IMR-90 (cell line): ENCODE results near the gene RIPOR3. TPM values are rescaled to one million over a fixed set of nuclear protein-coding genes. Genes with fewer than 3 reads are reported as not detected.

ENCODE experiments used
- ATAC-seq: fragments of 200-7000 bp; cut with Tn5 transposase; 2 replicates; pipeline ENCODE4 v1.9.1; 2020; ENCODE audit warnings: low read depth, mild to moderate bottlenecking, moderate library complexity
- BruUV-seq: library from RNA; stranded (reverse); fragments of 400-500 nt; replicated peaks from 2 replicates; lab custom pipeline; 2021; lab: Mats Ljungman, UMichigan
- CTCF ChIA-PET: fragments of 300-600 bp; formaldehyde crosslinking; extraction: SDS; loops from one replicate; lab custom pipeline; 2021; ENCODE audit warnings: antibody characterized with exemption; lab: Yijun Ruan, JAX
- POLR2A ChIA-PET: fragments of 300-600 bp; sonication (Branson Sonifier 250); formaldehyde crosslinking; loops from one replicate; lab custom pipeline; 2022; ENCODE audit warnings: antibody characterized with exemption; ENCODE audit not compliant: unreplicated experiment; lab: Charles Lee
- DNase-seq: peaks from one replicate; pipeline ENCODE4 v3.0.0; 2013
- H2AFZ ChIP-seq: replicated peaks from 2 replicates; pipeline ENCODE3; 2013; ENCODE audit warnings: low read length, mild to moderate bottlenecking; ENCODE audit not compliant: poor library complexity
- H2AK5ac ChIP-seq: 2 replicates; pipeline ENCODE4 v1.6.1; 2013; ENCODE audit warnings: low read depth, low read length, inconsistent platforms
- H2AK9ac ChIP-seq: replicated peaks from 2 replicates; pipeline ENCODE3; 2013; ENCODE audit warnings: mild to moderate bottlenecking, low read depth, low read length, moderate library complexity; ENCODE audit not compliant: poor library complexity
- H2BK120ac ChIP-seq: 2 replicates; pipeline ENCODE4 v1.6.1; 2013; ENCODE audit warnings: low read depth, low read length, inconsistent platforms
- H2BK15ac ChIP-seq: 3 replicates; pipeline ENCODE4 v1.6.1; 2013; ENCODE audit warnings: low read depth, low read length, inconsistent platforms
- H2BK20ac ChIP-seq: 2 replicates; pipeline ENCODE4 v1.6.1; 2013; ENCODE audit warnings: low read depth, mild to moderate bottlenecking, inconsistent platforms, low read length, moderate library complexity
- H2BK5ac ChIP-seq: 2 replicates; pipeline ENCODE4 v1.6.1; 2013; ENCODE audit warnings: mild to moderate bottlenecking, low read depth, low read length, inconsistent platforms; ENCODE audit not compliant: poor library complexity, severe bottlenecking
- H3K14ac ChIP-seq: replicated peaks from 2 replicates; pipeline ENCODE4 v1.6.1; 2013; ENCODE audit warnings: low read depth, low read length, inconsistent platforms
- H3K18ac ChIP-seq: 2 replicates; pipeline ENCODE4 v1.6.1; 2013; ENCODE audit warnings: low read depth, low read length, control low read depth
- H3K23ac ChIP-seq: 2 replicates; pipeline ENCODE4 v1.6.1; 2013; ENCODE audit warnings: low read depth, low read length, inconsistent platforms
- H3K27ac ChIP-seq: 2 replicates; pipeline ENCODE4 v1.5.1; 2013; ENCODE audit warnings: mild to moderate bottlenecking, control low read depth, low read length; ENCODE audit not compliant: insufficient read depth
- H3K27me3 ChIP-seq: 2 replicates; pipeline ENCODE4 v1.6.1; 2013; ENCODE audit warnings: low read length; ENCODE audit not compliant: control insufficient read depth, insufficient read depth
- H3K36me3 ChIP-seq: 2 replicates; pipeline ENCODE4 v1.6.1; 2013; ENCODE audit warnings: low read length, mixed read lengths; ENCODE audit not compliant: control insufficient read depth, insufficient read depth
- H3K4ac ChIP-seq: 2 replicates; pipeline ENCODE4 v1.6.1; 2013; ENCODE audit warnings: low read depth, low read length, inconsistent platforms
- H3K4me1 ChIP-seq: 2 replicates; pipeline ENCODE4 v1.6.1; 2013; ENCODE audit warnings: low read length, mixed read lengths; ENCODE audit not compliant: control insufficient read depth, insufficient read depth
- H3K4me2 ChIP-seq: 2 replicates; pipeline ENCODE4 v1.6.1; 2013; ENCODE audit warnings: low read depth, mild to moderate bottlenecking, control low read depth, low read length, moderate library complexity
- H3K4me3 ChIP-seq: 2 replicates; pipeline ENCODE4 v1.5.1; 2013; ENCODE audit warnings: low read depth, mild to moderate bottlenecking, control low read depth, low read length, moderate library complexity; ENCODE audit not compliant: insufficient read depth
- H3K56ac ChIP-seq: 2 replicates; pipeline ENCODE4 v1.6.1; 2013; ENCODE audit warnings: low read length, inconsistent platforms; ENCODE audit not compliant: insufficient read depth; ENCODE audit errors: extremely low read depth
- H3K79me1 ChIP-seq, 2 experiments: 2 replicates each; pipeline ENCODE4 v1.6.1; 2013; ENCODE audit warnings: low read length in 2 of 2, inconsistent platforms in 1 of 2, low read depth in 1 of 2
- H3K9ac ChIP-seq: 2 replicates; pipeline ENCODE4 v1.6.1; 2013; ENCODE audit warnings: low read depth, low read length, control low read depth
- H3K9me1 ChIP-seq: 2 replicates; pipeline ENCODE4 v1.6.1; 2013; ENCODE audit warnings: low read length, inconsistent platforms; ENCODE audit not compliant: insufficient read depth
- H3K9me3 ChIP-seq: 2 replicates; pipeline ENCODE4 v1.6.1; 2013; ENCODE audit warnings: low read length; ENCODE audit not compliant: control insufficient read depth, insufficient read depth
- H4K20me1 ChIP-seq: 2 replicates; pipeline ENCODE4 v1.6.1; 2013; ENCODE audit warnings: low read length, inconsistent platforms; ENCODE audit not compliant: insufficient read depth
- H4K5ac ChIP-seq: 2 replicates; pipeline ENCODE4 v1.6.1; 2013; ENCODE audit warnings: mild to moderate bottlenecking, low read depth, low read length, control low read depth
- H4K8ac ChIP-seq, 2 experiments: 2 replicates each; pipeline ENCODE4 v1.6.1; 2013; ENCODE audit warnings: low read depth in 2 of 2, low read length in 2 of 2, control low read depth in 1 of 2, inconsistent platforms in 1 of 2
- H4K91ac ChIP-seq: 2 replicates; pipeline ENCODE4 v1.6.1; 2013; ENCODE audit warnings: low read depth, low read length, inconsistent platforms; ENCODE audit not compliant: insufficient read depth
- BHLHE40 ChIP-seq: fragments of 150-350 bp; IDR thresholded peaks from 2 replicates; pipeline ENCODE4 v1.6.1; 2016; ENCODE audit warnings: mild to moderate bottlenecking, low read depth, low read length
- CEBPB ChIP-seq: IDR thresholded peaks from 2 replicates; pipeline ENCODE4 v1.6.1; 2012; ENCODE audit warnings: low read depth, low read length, improper control_type of control experiment
- CHD1 ChIP-seq: IDR thresholded peaks from 2 replicates; pipeline ENCODE4 v1.6.1; 2012; ENCODE audit warnings: low read depth, low read length, improper control_type of control experiment
- FOS ChIP-seq: fragments of 150-350 bp; IDR thresholded peaks from 2 replicates; pipeline ENCODE4 v1.6.1; 2016; ENCODE audit warnings: low read depth, low read length
- MAZ ChIP-seq: IDR thresholded peaks from 2 replicates; pipeline ENCODE4 v1.6.1; 2012; ENCODE audit warnings: low read depth, mild to moderate bottlenecking, low read length, improper control_type of control experiment, moderate library complexity, borderline replicate concordance
- MXI1 ChIP-seq: IDR thresholded peaks from 2 replicates; pipeline ENCODE4 v1.6.1; 2012; ENCODE audit warnings: low read depth, mild to moderate bottlenecking, low read length, moderate library complexity, borderline replicate concordance
- POLR2A ChIP-seq: IDR thresholded peaks from 2 replicates; pipeline ENCODE4 v1.6.1; 2012; ENCODE audit warnings: mild to moderate bottlenecking, low read depth, low read length
- RAD21 ChIP-seq: IDR thresholded peaks from 2 replicates; pipeline ENCODE4 v1.6.1; 2012; ENCODE audit warnings: low read length, improper control_type of control experiment
- RCOR1 ChIP-seq: IDR thresholded peaks from 2 replicates; pipeline ENCODE4 v1.6.1; 2012; ENCODE audit warnings: mild to moderate bottlenecking, low read length, improper control_type of control experiment; ENCODE audit not compliant: insufficient replicate concordance
- RFX5 ChIP-seq: IDR thresholded peaks from 2 replicates; pipeline ENCODE4 v1.8.0; 2012; ENCODE audit warnings: low read depth, mild to moderate bottlenecking, low read length, moderate library complexity
- SMC3 ChIP-seq: fragments of 150-350 bp; IDR thresholded peaks from 2 replicates; pipeline ENCODE4 v1.6.1; 2016; ENCODE audit warnings: low read depth, mild to moderate bottlenecking, antibody characterized with exemption, low read length, moderate library complexity
- USF2 ChIP-seq: fragments of 150-350 bp; IDR thresholded peaks from 2 replicates; pipeline ENCODE4 v1.6.1; 2017; ENCODE audit warnings: mild to moderate bottlenecking, antibody characterized with exemption, low read length, low read depth
- WGBS, 2 experiments: methylation state at CpG; one replicate each; pipeline versions ENCODE4 v1.1.5 to v1.1.7; 2013; ENCODE audit warnings: missing lambda C conversion rate in 2 of 2; ENCODE audit not compliant: insufficient read length in 1 of 2; ENCODE audit errors: extremely low coverage in 2 of 2; 5-methylcytosine and 5-hydroxymethylcytosine counted together
- dilution Hi-C: fragments of 300-500 bp; cut with HindIII; formaldehyde crosslinking; loops from one replicate; pipeline ENCODE4 v1.14.3; 2018; ENCODE audit warnings: low sequenced_read_pairs; ENCODE audit not compliant: unreplicated experiment
- in situ Hi-C: fragments of 300-500 bp; cut with MboI; formaldehyde crosslinking; loops from 3 replicates; pipeline ENCODE4 v1.14.3; 2019; ENCODE audit warnings: low sequenced_read_pairs, inconsistent platforms, mixed read lengths
- intact Hi-C: fragments of 100-400 bp; cut with micrococcal nuclease; formaldehyde crosslinking; loops from 2 replicates; pipeline ENCODE4 v1.10.0; 2022
- polyA plus RNA-seq, 3 experiments: library from polyadenylated mRNA; depleted of rRNA; stranded (reverse); fragments of >200 nt; gene quantifications; 2 replicates each; pipeline ENCODE4 v1.2.3, GENCODE V29; 2012; ENCODE audit warnings: low replicate concordance in 1 of 3
- total RNA-seq: library from RNA; depleted of rRNA; stranded (reverse); fragments of >200 nt; gene quantifications from 2 replicates; pipeline ENCODE4 v1.2.3, GENCODE V29; 2012
- TF ChIP-seq, protein P1 (sequence below): conservative IDR thresholded peaks from 2 replicates; pipeline ENCODE4 v1.5.1; 2012; ENCODE audit warnings: mild to moderate bottlenecking, low read depth, low read length, improper control_type of control experiment
- TF ChIP-seq, protein P2 (sequence below): fragments of 150-350 bp; IDR thresholded peaks from 2 replicates; pipeline ENCODE4 v1.6.1; 2016; ENCODE audit warnings: low read depth, mild to moderate bottlenecking, low read length, moderate library complexity, borderline replicate concordance

RIPOR3 gene
- total and polyA plus RNA-seq, 2 of the 4 experiments (the other 2 are of a cell fraction) = 0.54 to 1.7 TPM

DNA sequence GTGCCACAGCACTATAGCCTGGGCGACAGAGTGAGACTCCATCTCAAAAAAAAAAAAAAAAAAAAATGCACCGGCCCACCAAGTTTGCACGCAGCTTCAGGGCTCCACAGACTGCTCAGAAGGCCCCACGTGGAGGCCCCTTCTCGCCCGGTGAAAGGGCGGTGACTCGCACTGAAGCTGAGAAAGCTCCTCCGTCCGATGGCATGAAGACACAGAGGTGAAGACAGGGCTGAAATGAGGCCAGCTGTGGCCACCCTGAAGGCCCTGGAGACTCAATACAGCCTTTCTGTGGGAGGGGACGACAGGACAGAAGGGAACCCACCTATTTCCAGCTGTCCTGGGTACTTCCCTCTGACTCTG lies 97.1 kb downstream of the RIPOR3 start (continued):
- TF ChIP-seq SMC3 (no peak), RAD21 (no peak), MAZ (no peak), MXI1 (no peak), RFX5 (no peak), FOS (no peak)

GRCh38 chr20:50593005-50593335 lies 98.4 kb downstream of the RIPOR3 start:
- dilution Hi-C loops = no loop called here
- no peak overlapping the region for H3K27ac ChIP-seq
- peaks cover 8% of the 10 kb centered on the region; the same call in 1 of the 2 replicates for H4K20me1 ChIP-seq
- POLR2A ChIA-PET = interaction anchor here (0.6 kb wide), 1 partner anchor 96 kb away, joined by 13 read pairs; no protein-coding TSS in a partner anchor
- H3K36me3 ChIP-seq = peaks cover 26% of the 10 kb centered on the region
- WGBS, 2 experiments = 80% methylated on average over 1 of the region's 9 CpGs; no CpG with 5 or more reads in 1 of the 2 experiments
- no peak overlapping the region for H3K18ac ChIP-seq
- no peak overlapping the region for H2AK9ac ChIP-seq
- peaks cover 15% of the 10 kb centered on the region; the same call in 1 of the 2 replicates for H3K9me1 ChIP-seq
- no peak overlapping the region for H4K91ac ChIP-seq
- no peak overlapping the region for H3K23ac ChIP-seq
- H2BK5ac ChIP-seq = no peak overlapping the region
- no peak overlapping the region for H3K56ac ChIP-seq
- H3K4me3 ChIP-seq = no peak overlapping the region
- in situ Hi-C loops = no loop called here
- no peak overlapping the region for H2AK5ac ChIP-seq
- CTCF ChIA-PET = interaction anchor here (0.6 kb wide), 1 partner anchor 168 kb away, joined by 3 read pairs; no protein-coding TSS in a partner anchor
- H3K79me1 ChIP-seq = peaks cover 0 to 8% of the 10 kb centered on the region in 2 experiments; a peak in 1 of 4 replicates
- no peak overlapping the region for H2BK120ac ChIP-seq
- ATAC-seq (no peak), DNase-seq (no peak)
- H2AFZ ChIP-seq = no peak overlapping the region
- no TSS peak for BruUV-seq
- no peak overlapping the region for H4K8ac ChIP-seq
- no peak overlapping the region for H3K4me2 ChIP-seq
- intact Hi-C loops = no loop called here
- H2BK20ac ChIP-seq = no peak overlapping the region
- H3K9me3 ChIP-seq = no peaks in the 10 kb centered on the region
- H3K4me1 ChIP-seq = peaks cover 8% of the 10 kb centered on the region; the same call in 1 of the 2 replicates
- H4K5ac ChIP-seq = no peak overlapping the region
- H3K27me3 ChIP-seq = no peaks in the 10 kb centered on the region
- no peak overlapping the region for H2BK15ac ChIP-seq
- no peak overlapping the region for H3K4ac ChIP-seq
- no peak overlapping the region for H3K9ac ChIP-seq
- no peak overlapping the region for H3K14ac ChIP-seq
- TF ChIP-seq USF2 = no peak
- no peak for TF ChIP-seq BHLHE40
- no peak for TF ChIP-seq POLR2A
- no peak for TF ChIP-seq SMC3
- TF ChIP-seq RAD21 = no peak
- TF ChIP-seq, protein P1, sequence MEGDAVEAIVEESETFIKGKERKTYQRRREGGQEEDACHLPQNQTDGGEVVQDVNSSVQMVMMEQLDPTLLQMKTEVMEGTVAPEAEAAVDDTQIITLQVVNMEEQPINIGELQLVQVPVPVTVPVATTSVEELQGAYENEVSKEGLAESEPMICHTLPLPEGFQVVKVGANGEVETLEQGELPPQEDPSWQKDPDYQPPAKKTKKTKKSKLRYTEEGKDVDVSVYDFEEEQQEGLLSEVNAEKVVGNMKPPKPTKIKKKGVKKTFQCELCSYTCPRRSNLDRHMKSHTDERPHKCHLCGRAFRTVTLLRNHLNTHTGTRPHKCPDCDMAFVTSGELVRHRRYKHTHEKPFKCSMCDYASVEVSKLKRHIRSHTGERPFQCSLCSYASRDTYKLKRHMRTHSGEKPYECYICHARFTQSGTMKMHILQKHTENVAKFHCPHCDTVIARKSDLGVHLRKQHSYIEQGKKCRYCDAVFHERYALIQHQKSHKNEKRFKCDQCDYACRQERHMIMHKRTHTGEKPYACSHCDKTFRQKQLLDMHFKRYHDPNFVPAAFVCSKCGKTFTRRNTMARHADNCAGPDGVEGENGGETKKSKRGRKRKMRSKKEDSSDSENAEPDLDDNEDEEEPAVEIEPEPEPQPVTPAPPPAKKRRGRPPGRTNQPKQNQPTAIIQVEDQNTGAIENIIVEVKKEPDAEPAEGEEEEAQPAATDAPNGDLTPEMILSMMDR = no peak
- no peak for TF ChIP-seq RFX5
- TF ChIP-seq MAZ = no peak
- no peak for TF ChIP-seq MXI1
- TF ChIP-seq, protein P2, sequence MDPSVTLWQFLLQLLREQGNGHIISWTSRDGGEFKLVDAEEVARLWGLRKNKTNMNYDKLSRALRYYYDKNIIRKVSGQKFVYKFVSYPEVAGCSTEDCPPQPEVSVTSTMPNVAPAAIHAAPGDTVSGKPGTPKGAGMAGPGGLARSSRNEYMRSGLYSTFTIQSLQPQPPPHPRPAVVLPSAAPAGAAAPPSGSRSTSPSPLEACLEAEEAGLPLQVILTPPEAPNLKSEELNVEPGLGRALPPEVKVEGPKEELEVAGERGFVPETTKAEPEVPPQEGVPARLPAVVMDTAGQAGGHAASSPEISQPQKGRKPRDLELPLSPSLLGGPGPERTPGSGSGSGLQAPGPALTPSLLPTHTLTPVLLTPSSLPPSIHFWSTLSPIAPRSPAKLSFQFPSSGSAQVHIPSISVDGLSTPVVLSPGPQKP = no peak
- no peak for TF ChIP-seq CHD1
- no peak for TF ChIP-seq CEBPB
- TF ChIP-seq RCOR1 = no peak
